Right ventricle myocardium superior (tissue), 1 donor: ENCODE measurements around the gene PRXL2A. TPM values are rescaled to one million over a fixed set of nuclear protein-coding genes. Genes with fewer than 3 reads are reported as not detected.

Experiments
- ATAC-seq: fragments of 200-7000 bp; cut with Tn5 transposase; one replicate; pipeline ENCODE4 v1.9.1; 2020; ENCODE audit warnings: mild to moderate bottlenecking; ENCODE audit not compliant: poor library complexity
- DNase-seq: peaks from one replicate; pipeline ENCODE4 v3.0.0-alpha.2; 2020
- intact Hi-C: fragments of 100-400 bp; cut with DNase I; formaldehyde crosslinking; loops from one replicate; pipeline ENCODE4 v1.11.2; 2022
- total RNA-seq: library from RNA; stranded (reverse); fragmentation: NEBNext Ultra II Directional; extraction: Animal tissue kit (Norgen Biotek cat#: 25700); gene quantifications from one replicate; pipeline ENCODE4 v1.2.1, GENCODE V29; 2021
- donor health status: DM: no; HTN: yes; CAD: no; lungs with severe emphysema.

Gene PRXL2A
- total RNA-seq, 1 donor from 2014 or later, result 110 TPM

- ATAC-seq (no peak), DNase-seq (no peak)
- intact Hi-C loops, result no loop called here
Measured at GRCh38 chr10:80436446-80437098, 28.2 kb downstream of the PRXL2A start.

- no peak for DNase-seq
Measured at GRCh38 chr10:80437227-80437626, 28.9 kb downstream of the PRXL2A start.

GRCh38 chr10:80441831-80442230 lies 33.5 kb downstream of the PRXL2A start:
- intact Hi-C loops, result loop anchor here (5.0 to 10.0 kb wide), 3 partner anchors 55 to 483 kb away; no protein-coding TSS in a partner anchor
- no peak for ATAC-seq
- DNase-seq, result no peak

More at GRCh38 chr10:80437227-80437626, 28.9 kb downstream of the PRXL2A start:
- intact Hi-C loops, result no loop called here
- no peak for ATAC-seq

GRCh38 chr10:80442879-80443278 lies 34.5 kb downstream of the PRXL2A start:
- ATAC-seq, result no peak
- no peak for DNase-seq
- intact Hi-C loops, result loop anchor here (5.0 to 10.0 kb wide), 3 partner anchors 56 to 482 kb away; no protein-coding TSS in a partner anchor

GRCh38 chr10:80443531-80443974 lies 35.2 kb downstream of the PRXL2A start:
- DNase-seq (peak; percentile 50), ATAC-seq (peak; percentile 83)
- intact Hi-C loops, result loop anchor here (5.0 to 10.0 kb wide), 3 partner anchors 56 to 481 kb away; no protein-coding TSS in a partner anchor

DNA sequence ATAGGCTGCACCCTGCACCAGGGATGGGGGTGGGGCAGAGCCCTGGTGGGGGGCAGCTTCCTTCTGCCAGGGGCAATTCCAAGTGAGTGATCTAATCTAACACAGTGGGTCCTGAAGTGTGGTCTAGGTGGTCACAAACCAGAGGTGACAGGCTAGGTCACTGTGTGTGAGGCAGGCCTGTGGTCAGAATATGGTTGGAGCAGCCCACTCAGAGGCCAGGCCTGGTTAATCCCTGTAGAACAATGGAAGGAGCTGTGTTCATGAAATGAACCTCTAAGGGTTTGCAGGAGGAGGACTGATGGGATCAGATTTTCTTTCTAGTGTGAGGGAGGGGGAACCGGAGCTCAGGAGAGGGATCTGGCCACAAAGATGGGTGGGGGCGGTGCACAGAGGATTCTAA lies 35.8 kb downstream of the PRXL2A start:
- intact Hi-C loops, result loop anchor here (1.0 to 10.0 kb wide), 4 partner anchors 57 to 481 kb away; no protein-coding TSS in a partner anchor
- ATAC-seq (no peak), DNase-seq (no peak)

- DNase-seq (peak; percentile 76), ATAC-seq (peak; percentile 95)
- intact Hi-C loops, result loop anchor here (1.0 to 10.0 kb wide), 4 partner anchors 57 to 480 kb away; no protein-coding TSS in a partner anchor
Measured at GRCh38 chr10:80444646-80445319, 36.4 kb downstream of the PRXL2A start.

- intact Hi-C loops, result loop anchor here (10.0 kb wide), 2 partner anchors 137 to 477 kb away; no protein-coding TSS in a partner anchor
- ATAC-seq, result no peak
Measured at GRCh38 chr10:80447436-80448190, 39.3 kb downstream of the PRXL2A start.

GRCh38 chr10:80448209-80448942 lies 40.0 kb downstream of the PRXL2A start:
- ATAC-seq, result no peak
- DNase-seq, result no peak
- intact Hi-C loops, result loop anchor here (10.0 kb wide), 2 partner anchors 136 to 476 kb away; no protein-coding TSS in a partner anchor

More at GRCh38 chr10:80447436-80448190, 39.3 kb downstream of the PRXL2A start:
- DNase-seq, result no peak

GRCh38 chr10:80449520-80449919 lies 41.2 kb downstream of the PRXL2A start:
- intact Hi-C loops, result loop anchor here (10.0 kb wide), 2 partner anchors 135 to 475 kb away; no protein-coding TSS in a partner anchor
- DNase-seq, result no peak
- no peak for ATAC-seq

DNA sequence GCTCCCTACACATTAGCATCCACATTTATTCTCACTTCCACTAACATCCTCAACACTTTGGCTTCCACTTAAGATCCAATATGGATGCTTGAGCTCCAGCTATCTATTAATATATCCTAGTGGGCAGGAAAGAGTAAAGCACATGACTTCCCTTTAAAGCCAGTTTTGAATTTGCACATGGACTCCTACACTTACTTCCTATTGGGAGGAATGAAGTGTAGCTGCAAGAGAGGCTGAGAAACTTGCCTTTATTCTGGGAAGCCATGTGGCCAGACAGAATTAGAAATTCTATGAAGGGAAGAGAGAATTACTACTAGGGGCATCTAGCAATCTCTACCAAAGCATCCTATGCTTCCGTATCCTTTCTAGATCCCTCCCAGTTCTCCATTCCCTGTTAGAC lies 42.8 kb downstream of the PRXL2A start:
- ATAC-seq (no peak), DNase-seq (no peak)
- intact Hi-C loops, result no loop called here

- intact Hi-C loops, result no loop called here
- ATAC-seq (no peak), DNase-seq (no peak)
Measured at GRCh38 chr10:80452069-80452468, 43.7 kb downstream of the PRXL2A start.

GRCh38 chr10:80452640-80453039 lies 44.3 kb downstream of the PRXL2A start:
- DNase-seq (no peak), ATAC-seq (no peak)
- intact Hi-C loops, result no loop called here

- intact Hi-C loops, result no loop called here
- DNase-seq (no peak), ATAC-seq (no peak)
Measured at GRCh38 chr10:80453056-80453841, 44.9 kb downstream of the PRXL2A start.

GRCh38 chr10:80453842-80454512 lies 45.6 kb downstream of the PRXL2A start, which contains the start of gene TSPAN14:
TSPAN14 (plus strand) TSS chr10:80454310; CDS start chr10:80489234, 34,924 bp downstream.
- intact Hi-C loops, result no loop called here
- ATAC-seq (peak; percentile 90), DNase-seq (peak; percentile 92)

DNA sequence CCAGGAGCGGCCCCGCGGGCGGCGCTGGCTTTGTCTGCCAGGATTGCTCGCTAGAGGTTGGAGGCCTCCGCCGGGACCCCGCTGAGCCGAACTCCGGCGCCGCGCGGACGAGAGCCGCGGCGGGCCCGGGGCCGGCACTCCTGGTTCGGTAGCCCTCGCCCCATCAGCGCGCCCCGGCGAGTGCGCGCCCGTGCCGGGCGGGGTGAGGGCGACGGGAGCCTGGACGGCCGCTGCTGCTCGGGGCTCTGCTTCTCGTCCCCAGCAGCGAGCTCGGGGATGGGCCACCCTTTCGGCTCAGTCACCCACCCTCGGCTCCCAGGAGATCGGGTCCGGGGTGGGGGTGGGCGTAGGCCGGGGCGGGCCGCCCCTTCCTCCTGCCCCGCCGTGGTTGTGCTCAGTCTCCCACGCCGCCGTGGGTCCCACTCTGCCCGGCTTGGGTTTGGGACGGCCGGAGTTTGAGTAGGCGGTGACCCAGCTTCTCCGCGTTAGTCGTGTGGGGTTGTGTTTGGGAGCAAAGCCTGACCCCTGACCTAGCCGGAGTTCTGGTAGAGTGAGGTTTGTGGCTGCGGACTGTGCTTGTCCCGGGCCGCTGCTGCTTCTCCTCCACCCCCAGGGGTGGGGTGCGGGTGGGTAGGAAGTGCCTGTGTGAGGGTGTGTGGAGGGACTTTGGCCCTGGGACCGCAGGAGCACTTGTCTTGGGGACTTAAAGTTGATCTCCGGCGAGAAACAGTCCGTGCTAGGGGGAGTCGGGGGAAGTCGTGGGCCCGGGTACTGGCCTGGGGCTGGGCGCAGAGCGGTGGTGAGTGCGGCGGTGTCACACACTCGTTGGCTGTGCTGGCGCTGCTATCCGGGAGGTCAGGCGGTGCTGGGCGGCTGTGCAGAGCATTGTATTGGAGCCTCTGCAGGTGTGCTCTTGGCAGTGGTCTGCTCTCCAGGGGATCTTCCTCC lies 46.4 kb downstream of the PRXL2A start:
- peak; percentile 76 for DNase-seq
- ATAC-seq, result peak; percentile 49
- intact Hi-C loops, result no loop called here
